CD4-positive, alpha-beta memory T cell (primary cell): ENCODE measurements around the gene ZNF19. TPM values are rescaled to one million over a fixed set of nuclear protein-coding genes. Genes with fewer than 3 reads are reported as not detected.

Source experiments
- CTCF ChIA-PET: fragments of 350-600 bp; sonication (Branson Sonifier 250); formaldehyde crosslinking; loops from one replicate; lab custom pipeline; 2021; ENCODE audit warnings: inconsistent platforms; ENCODE audit not compliant: partially characterized antibody; lab: Charles Lee
- POLR2A ChIA-PET: fragments of 350-600 bp; sonication (Branson Sonifier 250); formaldehyde crosslinking; loops from one replicate; lab custom pipeline; 2021; ENCODE audit not compliant: partially characterized antibody; lab: Charles Lee
- DNase-seq, 5 donors: peaks; one replicate each; pipeline versions ENCODE4 v3.0.0 to v3.0.0-alpha.2; 2020 to 2022; ENCODE audit warnings: mixed read lengths in 1 of 5
- H3K27ac ChIP-seq: one replicate; pipeline ENCODE4 v1.7.0; 2013; ENCODE audit warnings: low read depth, low read length
- H3K27me3 ChIP-seq: 2 replicates; pipeline ENCODE4 v1.7.0; 2013; ENCODE audit warnings: mild to moderate bottlenecking, low read length, moderate library complexity; ENCODE audit not compliant: insufficient read depth
- H3K36me3 ChIP-seq: 2 replicates; pipeline ENCODE4 v1.7.0; 2013; ENCODE audit warnings: mild to moderate bottlenecking, low read length, moderate library complexity; ENCODE audit not compliant: insufficient read depth
- H3K4me1 ChIP-seq: 2 replicates; pipeline ENCODE4 v1.7.0; 2013; ENCODE audit warnings: mild to moderate bottlenecking, low read length, moderate library complexity; ENCODE audit not compliant: insufficient read depth
- H3K4me3 ChIP-seq, 2 donors: one replicate each; pipeline ENCODE4 v1.7.0; 2013; ENCODE audit warnings: low read length in 2 of 2, mild to moderate bottlenecking in 1 of 2
- H3K9me3 ChIP-seq, 2 donors: one replicate each; pipeline ENCODE4 v1.7.0; 2013; ENCODE audit warnings: low read length in 2 of 2, control low read depth in 1 of 2; ENCODE audit not compliant: control insufficient read depth in 1 of 2
- H3K27ac Mint-ChIP-seq, 7 donors: one replicate each; pipeline ENCODE4 v1.8.0; 2020 to 2021; ENCODE audit warnings: mixed read lengths in 7 of 7, mild to moderate bottlenecking in 6 of 7, inconsistent platforms in 3 of 7, moderate library complexity in 3 of 7
- H3K27me3 Mint-ChIP-seq, 2 donors: one replicate each; pipeline ENCODE4 v1.8.0; 2020 to 2021; ENCODE audit warnings: mixed read lengths in 2 of 2
- H3K36me3 Mint-ChIP-seq, 2 donors: one replicate each; pipeline ENCODE4 v1.8.0; 2020 to 2021; ENCODE audit warnings: mixed read lengths in 2 of 2, inconsistent platforms in 1 of 2, mild to moderate bottlenecking in 1 of 2
- H3K4me1 Mint-ChIP-seq, 4 donors: one replicate each; pipeline ENCODE4 v1.8.0; 2020 to 2021; ENCODE audit warnings: mixed read lengths in 4 of 4, mild to moderate bottlenecking in 1 of 4
- H3K4me3 Mint-ChIP-seq, 8 donors: one replicate each; pipeline ENCODE4 v1.8.0; 2020 to 2021; ENCODE audit warnings: mixed read lengths in 8 of 8, mild to moderate bottlenecking in 7 of 8, moderate library complexity in 6 of 8, inconsistent platforms in 3 of 8
- H3K9me3 Mint-ChIP-seq, 8 donors: one replicate each; pipeline ENCODE4 v1.8.0; 2020 to 2021; ENCODE audit warnings: mixed read lengths in 8 of 8, mild to moderate bottlenecking in 5 of 8, inconsistent platforms in 3 of 8, moderate library complexity in 1 of 8
- intact Hi-C: fragments of 100-400 bp; cut with micrococcal nuclease; formaldehyde crosslinking; loops from one replicate; pipeline ENCODE4 v1.15.1; 2023
- polyA plus RNA-seq, 2 donors: library from polyadenylated mRNA; unstranded; fragments of 300-500 nt; fragmentation: Illumina TruSeq; gene quantifications; one replicate each; pipeline ENCODE4 v1.2.3, GENCODE V29; 2021
- total RNA-seq, 2 experiments: library from RNA; stranded (reverse); gene quantifications; one replicate each; pipeline ENCODE4 v1.2.3, GENCODE V29; 2021

ZNF19 gene
- total and polyA plus RNA-seq, 4 experiments from 2014 or later, result 1.00 to 9.3 (median 4.9) TPM

GRCh38 chr16:71423865-71424264 is 65.3 kb downstream of the ZNF19 start:
- no peak overlapping the region for H3K4me3 ChIP-seq
- no peak for DNase-seq
- H3K36me3 ChIP-seq, result no peaks in the 10 kb centered on the region
- Mint-ChIP-seq H3K4me1 (peaks cover 3 to 10% (median 5%) of the 10 kb centered on the region in 4 donors), H3K27ac (peak overlapping the region in 1 of 7 donors; percentile 26), H3K36me3 (no peaks in the 10 kb centered on the region), H3K4me3 (no peak overlapping the region), H3K27me3 (peaks cover 10 to 36% of the 10 kb centered on the region in 2 donors), H3K9me3 (peaks cover 0 to 7% (median 2%) of the 10 kb centered on the region in 8 donors)
- intact Hi-C loops, result no loop called here
- peaks cover 4% of the 10 kb centered on the region for H3K4me1 ChIP-seq
- CTCF ChIA-PET, result interaction anchor here (0.6 to 5.7 kb wide), 2 partner anchors 11 to 75 kb away, joined by 3 to 32 read pairs; no protein-coding TSS in a partner anchor
- no peak overlapping the region for H3K27ac ChIP-seq
- H3K9me3 ChIP-seq, result no peaks in the 10 kb centered on the region
- POLR2A ChIA-PET, result no interaction called here
- no peaks in the 10 kb centered on the region for H3K27me3 ChIP-seq

Other genes starting within 250 kb of the ZNF19 start
- gene CMTR2, start 199.9 kb downstream of the ZNF19 start, total RNA-seq, result 10 to 100 TPM; 27.3 to 28.5 TPM
- gene CMTR2, start 199.9 kb downstream of the ZNF19 start, polyA plus RNA-seq, result 10 to 100 TPM; 16.6 to 26.4 TPM
- gene CALB2, start 130.6 kb downstream of the ZNF19 start, total RNA-seq, result not detected
- not detected for gene CALB2, start 130.6 kb downstream of the ZNF19 start, polyA plus RNA-seq
- not detected for gene TLE7, start 47.3 kb downstream of the ZNF19 start, total RNA-seq
- gene TLE7, start 47.3 kb downstream of the ZNF19 start, polyA plus RNA-seq, result not detected
- gene ZNF23, start 27.1 kb downstream of the ZNF19 start, total RNA-seq, result 10 to 100 TPM; 15.2 to 16.2 TPM
- gene ZNF23, start 27.1 kb downstream of the ZNF19 start, polyA plus RNA-seq, result 1 to 10 TPM; 5.5 to 5.6 TPM
- gene CHST4, start 37.1 kb upstream of the ZNF19 start, total RNA-seq, result not detected
- gene CHST4, start 37.1 kb upstream of the ZNF19 start, polyA plus RNA-seq, result not detected
- not detected for gene TAT, start 87.8 kb upstream of the ZNF19 start, total RNA-seq
- gene TAT, start 87.8 kb upstream of the ZNF19 start, polyA plus RNA-seq, result not detected
- gene MARVELD3, start 136.9 kb upstream of the ZNF19 start, total RNA-seq, result not detected
- not detected for gene MARVELD3, start 136.9 kb upstream of the ZNF19 start, polyA plus RNA-seq
- gene PHLPP2, start 235.4 kb upstream of the ZNF19 start, total RNA-seq, result 10 to 100 TPM in 1 of 2 experiments, 1 to 10 TPM in 1; 9.8 to 10.5 TPM
- gene PHLPP2, start 235.4 kb upstream of the ZNF19 start, polyA plus RNA-seq, result 1 to 10 TPM; 1.3 to 2.5 TPM